WERI-Rb-1 (cell line): Measurements from ENCODE around the gene PLAAT2.
"Not testable (repeated sequence)": the region's sequence is repeated elsewhere in the genome, so short reads cannot be mapped to it uniquely, and the experiment has no call there.

Experiments used
- DNase-seq: peaks from one replicate; pipeline ENCODE4 v3.0.0-alpha.2; 2020
- H3K27ac ChIP-seq: fragments of 250-450 bp; sonication (Bioruptor Pico); 2 replicates; pipeline ENCODE4 v1.5.1; 2020; ENCODE audit warnings: mild to moderate bottlenecking, moderate library complexity
- H3K27me3 ChIP-seq: fragments of 250-450 bp; sonication (Bioruptor Pico); 2 replicates; pipeline ENCODE4 v1.5.1; 2021; ENCODE audit warnings: mild to moderate bottlenecking, low read depth, moderate library complexity; ENCODE audit not compliant: insufficient read depth, severe bottlenecking
- H3K36me3 ChIP-seq: fragments of 250-450 bp; sonication (Bioruptor Pico); 2 replicates; pipeline ENCODE4 v1.5.1; 2020; ENCODE audit warnings: mild to moderate bottlenecking, moderate library complexity
- H3K4me3 ChIP-seq: 2 replicates; pipeline ENCODE4 v1.5.1; 2011; ENCODE audit warnings: low read depth, mild to moderate bottlenecking, control low read depth, low read length
- H3K9me3 ChIP-seq: fragments of 250-450 bp; sonication (Bioruptor Pico); 2 replicates; pipeline ENCODE4 v1.5.1; 2021; ENCODE audit warnings: mild to moderate bottlenecking, moderate library complexity; ENCODE audit not compliant: severe bottlenecking
- TF ChIP-seq, protein P1 (sequence below): IDR thresholded peaks from 2 replicates; pipeline ENCODE4 v1.5.1; 2011; ENCODE audit warnings: low read depth, mild to moderate bottlenecking, control low read depth, inconsistent platforms, low read length

The PLAAT2 gene

GRCh38 chr11:63535734-63536133, 27.4 kb downstream of the PLAAT2 start:
- H3K27me3 ChIP-seq: no peaks in the 10 kb centered on the region
- TF ChIP-seq, protein P1, sequence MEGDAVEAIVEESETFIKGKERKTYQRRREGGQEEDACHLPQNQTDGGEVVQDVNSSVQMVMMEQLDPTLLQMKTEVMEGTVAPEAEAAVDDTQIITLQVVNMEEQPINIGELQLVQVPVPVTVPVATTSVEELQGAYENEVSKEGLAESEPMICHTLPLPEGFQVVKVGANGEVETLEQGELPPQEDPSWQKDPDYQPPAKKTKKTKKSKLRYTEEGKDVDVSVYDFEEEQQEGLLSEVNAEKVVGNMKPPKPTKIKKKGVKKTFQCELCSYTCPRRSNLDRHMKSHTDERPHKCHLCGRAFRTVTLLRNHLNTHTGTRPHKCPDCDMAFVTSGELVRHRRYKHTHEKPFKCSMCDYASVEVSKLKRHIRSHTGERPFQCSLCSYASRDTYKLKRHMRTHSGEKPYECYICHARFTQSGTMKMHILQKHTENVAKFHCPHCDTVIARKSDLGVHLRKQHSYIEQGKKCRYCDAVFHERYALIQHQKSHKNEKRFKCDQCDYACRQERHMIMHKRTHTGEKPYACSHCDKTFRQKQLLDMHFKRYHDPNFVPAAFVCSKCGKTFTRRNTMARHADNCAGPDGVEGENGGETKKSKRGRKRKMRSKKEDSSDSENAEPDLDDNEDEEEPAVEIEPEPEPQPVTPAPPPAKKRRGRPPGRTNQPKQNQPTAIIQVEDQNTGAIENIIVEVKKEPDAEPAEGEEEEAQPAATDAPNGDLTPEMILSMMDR: no peak
- H3K36me3 ChIP-seq: no peaks in the 10 kb centered on the region
- H3K9me3 ChIP-seq: no peaks in the 10 kb centered on the region
- no peak for DNase-seq
- no peak overlapping the region for H3K4me3 ChIP-seq
- no peak overlapping the region for H3K27ac ChIP-seq

DNA sequence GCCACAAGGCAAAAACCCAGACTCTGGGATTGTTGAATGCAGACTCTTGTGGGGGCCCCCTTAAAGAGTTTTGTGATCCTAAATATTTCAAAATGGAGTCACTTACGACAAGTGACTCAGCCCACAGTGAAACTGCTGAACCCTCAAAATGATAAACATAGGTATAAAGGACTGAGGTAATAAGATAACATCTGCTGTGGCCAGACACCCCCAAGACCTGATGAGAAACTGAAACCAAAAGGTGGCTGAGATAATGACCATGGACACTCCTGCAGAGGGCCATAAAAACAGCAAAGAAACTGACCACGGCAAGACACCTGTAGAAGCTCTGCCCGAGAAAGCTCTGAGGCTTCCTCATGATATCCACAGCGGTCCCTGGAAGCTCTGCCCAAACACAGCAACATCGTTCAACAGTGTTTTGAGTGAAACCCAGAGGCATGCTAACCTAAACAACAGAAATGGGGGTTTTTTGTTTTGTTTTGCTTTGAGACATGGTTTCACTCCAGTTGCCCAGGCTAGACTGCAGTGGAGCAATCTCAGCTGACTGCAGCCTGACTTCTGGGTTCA, 28.2 kb downstream of the PLAAT2 start:
- TF ChIP-seq, protein P1: no peak
- H3K27ac ChIP-seq: no peak overlapping the region
- H3K9me3 ChIP-seq: no peaks in the 10 kb centered on the region
- no peaks in the 10 kb centered on the region for H3K27me3 ChIP-seq
- no peak for DNase-seq
- no peaks in the 10 kb centered on the region for H3K36me3 ChIP-seq
- H3K4me3 ChIP-seq: no peak overlapping the region

DNA sequence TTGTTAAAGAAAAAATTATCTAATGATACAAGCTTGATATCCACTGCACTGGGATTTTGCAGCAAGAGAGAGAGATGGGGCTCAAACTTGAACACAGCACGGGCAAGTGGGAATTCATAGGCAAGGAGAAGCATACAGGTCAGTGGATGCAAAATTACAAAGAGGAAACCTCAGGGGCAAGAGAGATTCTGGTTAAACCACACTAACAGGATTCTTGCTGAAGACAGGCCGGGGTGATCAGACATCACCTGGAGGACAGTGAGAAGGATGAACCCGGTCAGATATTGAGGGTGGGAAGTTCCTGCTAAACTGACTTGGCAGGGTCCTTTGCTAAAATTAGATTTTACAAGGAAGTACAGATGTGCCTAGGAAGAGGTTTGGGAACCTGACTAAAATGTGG, 29.1 kb downstream of the PLAAT2 start:
- no peak for DNase-seq
- TF ChIP-seq, protein P1: no peak
- Histone ChIP-seq H3K4me3 (no peak overlapping the region), H3K27ac (no peak overlapping the region), H3K9me3 (no peaks in the 10 kb centered on the region), H3K36me3 (no peaks in the 10 kb centered on the region), H3K27me3 (no peaks in the 10 kb centered on the region)

DNA sequence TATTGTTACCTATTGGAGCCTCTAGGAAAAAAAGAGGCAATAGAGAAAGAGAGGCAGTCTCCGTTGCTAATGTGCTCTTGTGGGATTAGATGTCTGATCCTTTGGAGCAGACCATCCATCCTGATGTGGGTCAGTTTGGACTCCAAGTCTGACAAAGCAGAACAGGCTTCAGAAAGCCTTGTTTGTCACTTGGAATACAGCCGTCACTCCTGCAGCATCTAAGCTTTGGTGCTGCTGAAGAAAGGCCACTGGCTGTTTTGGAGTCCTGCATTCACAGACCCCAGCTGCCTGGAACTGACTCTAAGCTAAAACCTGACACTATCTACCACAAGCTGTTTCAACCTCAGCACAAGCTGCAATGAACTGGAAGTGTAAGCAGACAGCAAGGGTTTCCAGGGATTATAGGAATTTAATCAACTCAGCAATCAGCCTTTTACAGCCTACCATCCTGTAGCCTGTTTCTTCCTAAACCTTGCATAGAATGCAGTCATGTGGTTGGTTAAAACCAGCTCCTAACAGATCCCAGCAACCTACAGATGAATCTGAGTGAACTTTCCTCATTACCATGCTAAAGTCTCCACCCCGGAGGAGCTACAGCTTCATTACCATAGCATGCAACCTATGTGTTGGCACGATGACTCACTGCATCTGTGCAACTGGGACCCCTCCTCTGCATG, 30.2 kb downstream of the PLAAT2 start:
- TF ChIP-seq, protein P1: no peak
- H3K27ac ChIP-seq: no peak overlapping the region

DNA sequence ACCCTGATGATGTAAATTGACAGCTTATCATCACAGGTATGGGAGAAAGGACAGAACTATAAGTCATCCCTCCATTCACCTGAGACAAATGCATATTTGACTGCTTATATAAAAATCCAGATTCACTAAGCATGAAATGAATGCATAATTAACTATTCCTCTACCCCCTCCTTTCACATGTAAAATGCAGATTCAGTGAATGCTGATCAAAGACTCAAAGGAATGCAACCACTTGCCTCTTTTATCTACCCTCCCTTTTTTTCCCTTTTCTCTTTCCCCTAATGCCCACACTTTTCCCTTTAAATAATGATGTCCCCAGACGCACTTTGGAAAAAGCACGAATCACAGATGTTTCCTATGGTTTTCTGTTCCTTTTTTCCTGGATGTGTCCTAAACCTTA, 31.1 kb downstream of the PLAAT2 start:
- no peak for DNase-seq
- Histone ChIP-seq H3K27ac (no peak overlapping the region), H3K27me3 (no peaks in the 10 kb centered on the region), H3K4me3 (no peak overlapping the region), H3K9me3 (no peaks in the 10 kb centered on the region), H3K36me3 (no peaks in the 10 kb centered on the region)
- TF ChIP-seq, protein P1: no peak

More for the DNA sequence above, 30.2 kb downstream of the PLAAT2 start:
- Histone ChIP-seq H3K36me3 (no peaks in the 10 kb centered on the region), H3K4me3 (no peak overlapping the region), H3K9me3 (no peaks in the 10 kb centered on the region), H3K27me3 (no peaks in the 10 kb centered on the region)
- DNase-seq: peak; percentile 31

GRCh38 chr11:63531074-63531792, 31.9 kb downstream of the PLAAT2 start:
- H3K4me3 ChIP-seq, H3K36me3 ChIP-seq, DNase-seq, H3K9me3 ChIP-seq, H3K27ac ChIP-seq, H3K27me3 ChIP-seq: not testable (repeated sequence)
